DND-41 (cell line): Measurements from ENCODE around the gene ZNF800.

Experiments used
- ATAC-seq: fragments of 200-7000 bp; cut with Tn5 transposase; 3 replicates; pipeline ENCODE4 v1.9.1; 2021; ENCODE audit warnings: low read depth; ENCODE audit not compliant: insufficient read depth
- DNase-seq: peaks from one replicate; pipeline ENCODE4 v3.0.0-alpha.2; 2020
- H2AFZ ChIP-seq: 2 replicates; pipeline ENCODE4 v1.6.0; 2012; ENCODE audit warnings: low read depth, low read length
- H3K27ac ChIP-seq: 2 replicates; pipeline ENCODE4 v1.5.1; 2012; ENCODE audit warnings: low read length, inconsistent platforms
- H3K27me3 ChIP-seq: fragments of 200-600 bp; sonication (generic); 2 replicates; pipeline ENCODE4 v1.6.0; 2012; ENCODE audit warnings: low read length, mild to moderate bottlenecking, inconsistent platforms; ENCODE audit not compliant: insufficient read depth, poor library complexity
- H3K36me3 ChIP-seq: 2 replicates; pipeline ENCODE4 v1.5.1; 2012; ENCODE audit warnings: low read length, inconsistent platforms; ENCODE audit not compliant: insufficient read depth
- H3K4me1 ChIP-seq: 2 replicates; pipeline ENCODE4 v1.5.1; 2012; ENCODE audit warnings: mild to moderate bottlenecking, low read length; ENCODE audit not compliant: insufficient read depth
- H3K4me2 ChIP-seq: 2 replicates; pipeline ENCODE4 v1.6.0; 2012; ENCODE audit warnings: mild to moderate bottlenecking, moderate library complexity, low read length, inconsistent platforms; ENCODE audit not compliant: insufficient read depth
- H3K4me3 ChIP-seq, 2 experiments: fragments of 200-600 bp in 1 of 2; shearing (Covaris generic) in 1 of 2; 2 replicates each; pipeline ENCODE4 v1.5.1; 2012 to 2016; ENCODE audit warnings: inconsistent platforms in 2 of 2, low read length in 2 of 2, mild to moderate bottlenecking in 2 of 2, low read depth in 1 of 2, moderate library complexity in 1 of 2
- H3K79me2 ChIP-seq: 2 replicates; pipeline ENCODE4 v1.6.0; 2012; ENCODE audit warnings: low read length, inconsistent platforms; ENCODE audit not compliant: insufficient read depth
- H3K9ac ChIP-seq: 2 replicates; pipeline ENCODE4 v1.6.0; 2012; ENCODE audit warnings: low read depth, mild to moderate bottlenecking, inconsistent platforms, low read length, moderate library complexity
- H3K9me3 ChIP-seq: 2 replicates; pipeline ENCODE4 v1.5.1; 2012; ENCODE audit warnings: low read length, moderate library complexity, mild to moderate bottlenecking, inconsistent platforms; ENCODE audit not compliant: insufficient read depth, severe bottlenecking
- H4K20me1 ChIP-seq: 2 replicates; pipeline ENCODE4 v1.6.0; 2012; ENCODE audit warnings: low read length; ENCODE audit not compliant: insufficient read depth
- EZH2 ChIP-seq: IDR thresholded peaks from 3 replicates; pipeline ENCODE4 v1.6.1; 2012; ENCODE audit warnings: borderline replicate concordance, low read depth, mild to moderate bottlenecking, moderate library complexity, low read length, inconsistent platforms; ENCODE audit not compliant: severe bottlenecking
- TF ChIP-seq, protein P1 (sequence below): IDR thresholded peaks from 2 replicates; pipeline ENCODE4 v1.5.1; 2012; ENCODE audit warnings: borderline replicate concordance, low read length, moderate library complexity, mild to moderate bottlenecking; ENCODE audit not compliant: poor library complexity, severe bottlenecking; ENCODE audit errors: extremely low read depth

ZNF800 gene

GRCh38 chr7:127320974-127321373, 71.5 kb downstream of the ZNF800 start:
- no peak for TF ChIP-seq EZH2
- TF ChIP-seq, protein P1, sequence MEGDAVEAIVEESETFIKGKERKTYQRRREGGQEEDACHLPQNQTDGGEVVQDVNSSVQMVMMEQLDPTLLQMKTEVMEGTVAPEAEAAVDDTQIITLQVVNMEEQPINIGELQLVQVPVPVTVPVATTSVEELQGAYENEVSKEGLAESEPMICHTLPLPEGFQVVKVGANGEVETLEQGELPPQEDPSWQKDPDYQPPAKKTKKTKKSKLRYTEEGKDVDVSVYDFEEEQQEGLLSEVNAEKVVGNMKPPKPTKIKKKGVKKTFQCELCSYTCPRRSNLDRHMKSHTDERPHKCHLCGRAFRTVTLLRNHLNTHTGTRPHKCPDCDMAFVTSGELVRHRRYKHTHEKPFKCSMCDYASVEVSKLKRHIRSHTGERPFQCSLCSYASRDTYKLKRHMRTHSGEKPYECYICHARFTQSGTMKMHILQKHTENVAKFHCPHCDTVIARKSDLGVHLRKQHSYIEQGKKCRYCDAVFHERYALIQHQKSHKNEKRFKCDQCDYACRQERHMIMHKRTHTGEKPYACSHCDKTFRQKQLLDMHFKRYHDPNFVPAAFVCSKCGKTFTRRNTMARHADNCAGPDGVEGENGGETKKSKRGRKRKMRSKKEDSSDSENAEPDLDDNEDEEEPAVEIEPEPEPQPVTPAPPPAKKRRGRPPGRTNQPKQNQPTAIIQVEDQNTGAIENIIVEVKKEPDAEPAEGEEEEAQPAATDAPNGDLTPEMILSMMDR = no peak
- Histone ChIP-seq H3K79me2 (no peaks in the 10 kb centered on the region), H4K20me1 (no peaks in the 10 kb centered on the region), H2AFZ (no peak overlapping the region), H3K27me3 (peaks cover 8% of the 10 kb centered on the region), H3K9ac (no peak overlapping the region), H3K36me3 (no peaks in the 10 kb centered on the region), H3K4me2 (no peak overlapping the region), H3K9me3 (no peaks in the 10 kb centered on the region), H3K4me3 (no peak overlapping the region), H3K27ac (no peak overlapping the region), H3K4me1 (no peaks in the 10 kb centered on the region)
- DNase-seq = no peak
- ATAC-seq = no peak
